Esophagus squamous epithelium (tissue), 4 donors: ENCODE data around the gene MDH1.

Experiments used
- POLR2A ChIP-seq, 4 donors: fragments of 450-650 bp; IDR thresholded peaks; one replicate each; pipeline ENCODE4 v1.6.1; 2017; ENCODE audit warnings: antibody characterized with exemption in 4 of 4, mild to moderate bottlenecking in 4 of 4, moderate library complexity in 3 of 4
- TF ChIP-seq, protein P1 (sequence below), 6 experiments: fragments of 450-650 bp in 4 of 6; fragments of 200-600 bp in 2 of 6; sonication (generic) in 2 of 6; IDR thresholded peaks; one replicate each; pipeline ENCODE4 v1.5.1; 2016 to 2019; ENCODE audit warnings: antibody characterized with exemption in 6 of 6, mild to moderate bottlenecking in 4 of 6, moderate library complexity in 4 of 6

DNA sequence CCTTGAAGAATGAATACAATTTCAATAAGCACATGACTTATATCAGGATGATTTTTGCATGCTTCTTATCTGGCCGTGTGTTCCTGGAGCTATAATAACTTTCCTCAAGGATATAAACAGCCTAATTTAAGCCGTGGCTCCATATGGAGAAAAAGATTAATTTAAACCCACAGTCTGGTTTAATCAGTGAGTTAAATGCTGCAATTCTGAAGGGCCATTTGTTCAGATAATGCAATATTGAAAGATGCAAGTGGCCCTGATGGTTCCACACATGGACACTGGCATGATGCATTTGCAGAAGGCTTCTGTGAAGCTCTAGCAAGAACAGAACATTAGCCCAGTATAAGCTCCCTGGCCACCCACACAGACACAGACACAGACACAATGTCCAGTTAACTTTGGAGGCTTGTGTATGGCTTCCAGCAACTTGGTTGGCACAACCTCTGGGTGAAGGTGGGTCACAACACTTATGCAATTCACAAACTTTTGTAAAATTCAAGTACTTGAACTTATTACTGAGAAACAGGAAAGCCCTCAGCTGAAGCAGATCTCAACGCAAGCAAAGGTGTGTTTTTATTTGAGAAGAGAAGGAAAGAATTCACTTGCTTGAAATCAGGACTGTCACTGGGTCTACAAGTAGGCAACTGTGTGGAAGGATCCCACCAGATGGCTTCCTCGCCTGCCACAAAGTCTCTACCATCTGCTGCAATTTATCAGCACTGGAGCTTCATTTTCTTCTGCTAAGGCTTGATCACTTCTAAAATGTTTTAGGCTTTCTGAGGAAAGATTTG, 63.3 kb downstream of the MDH1 start:
- TF ChIP-seq, protein P1, sequence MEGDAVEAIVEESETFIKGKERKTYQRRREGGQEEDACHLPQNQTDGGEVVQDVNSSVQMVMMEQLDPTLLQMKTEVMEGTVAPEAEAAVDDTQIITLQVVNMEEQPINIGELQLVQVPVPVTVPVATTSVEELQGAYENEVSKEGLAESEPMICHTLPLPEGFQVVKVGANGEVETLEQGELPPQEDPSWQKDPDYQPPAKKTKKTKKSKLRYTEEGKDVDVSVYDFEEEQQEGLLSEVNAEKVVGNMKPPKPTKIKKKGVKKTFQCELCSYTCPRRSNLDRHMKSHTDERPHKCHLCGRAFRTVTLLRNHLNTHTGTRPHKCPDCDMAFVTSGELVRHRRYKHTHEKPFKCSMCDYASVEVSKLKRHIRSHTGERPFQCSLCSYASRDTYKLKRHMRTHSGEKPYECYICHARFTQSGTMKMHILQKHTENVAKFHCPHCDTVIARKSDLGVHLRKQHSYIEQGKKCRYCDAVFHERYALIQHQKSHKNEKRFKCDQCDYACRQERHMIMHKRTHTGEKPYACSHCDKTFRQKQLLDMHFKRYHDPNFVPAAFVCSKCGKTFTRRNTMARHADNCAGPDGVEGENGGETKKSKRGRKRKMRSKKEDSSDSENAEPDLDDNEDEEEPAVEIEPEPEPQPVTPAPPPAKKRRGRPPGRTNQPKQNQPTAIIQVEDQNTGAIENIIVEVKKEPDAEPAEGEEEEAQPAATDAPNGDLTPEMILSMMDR (IDR thresholded peaks at IDR 0.05): no peak
- TF ChIP-seq POLR2A (IDR thresholded peaks at IDR 0.05): no peak
